ENCODE measurements around the gene RET.
"Not testable (repeated sequence)": the region's sequence is repeated elsewhere in the genome, so short reads cannot be mapped to it uniquely, and the experiment has no call there.

RET gene

DNA sequence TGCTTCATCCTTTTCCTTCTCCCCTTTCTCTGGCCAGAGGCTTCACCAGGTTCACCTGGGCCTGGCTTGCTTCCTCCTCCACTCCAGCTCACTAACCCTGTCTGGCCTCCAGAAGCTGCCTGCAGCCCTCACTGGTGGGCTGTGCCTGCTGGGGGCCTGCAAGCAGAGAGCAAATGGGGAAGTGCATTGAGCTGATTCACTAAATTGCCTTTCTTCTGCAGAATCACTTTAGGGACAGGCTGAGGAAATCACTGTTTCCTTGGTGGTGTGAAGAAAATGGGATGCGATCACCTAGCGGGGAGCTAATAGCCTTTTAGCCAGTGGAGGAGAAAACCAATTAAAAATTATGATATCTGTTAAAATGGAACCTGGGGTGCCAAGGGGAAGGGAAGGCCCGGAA lies 3.0 kb downstream of the RET start:
- no peak for DNase-seq

- DNase-seq, result no peak
Observed at GRCh38 chr10:43082087-43082486, 5.2 kb downstream of the RET start.

DNA sequence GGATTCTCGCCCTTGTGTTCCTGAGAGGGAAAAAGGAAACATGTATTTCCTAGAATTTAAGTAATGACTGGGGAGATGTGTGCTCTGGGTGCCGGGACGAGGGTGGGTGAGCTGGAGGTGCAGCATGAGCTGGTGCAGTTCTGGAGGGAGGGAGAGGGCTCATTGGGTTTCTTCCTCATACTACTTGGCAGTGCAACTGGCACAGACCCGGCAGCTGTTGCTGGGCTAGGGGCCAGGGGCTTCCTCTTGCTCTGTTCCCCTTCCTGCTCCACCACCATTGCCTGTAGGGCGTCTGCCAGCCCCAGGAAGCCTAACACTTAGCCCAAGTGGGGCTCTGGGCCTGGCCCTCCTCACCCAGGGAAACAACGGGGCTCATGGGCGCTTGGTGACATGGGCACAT lies 5.9 kb downstream of the RET start:
- DNase-seq, result no peak

DNA sequence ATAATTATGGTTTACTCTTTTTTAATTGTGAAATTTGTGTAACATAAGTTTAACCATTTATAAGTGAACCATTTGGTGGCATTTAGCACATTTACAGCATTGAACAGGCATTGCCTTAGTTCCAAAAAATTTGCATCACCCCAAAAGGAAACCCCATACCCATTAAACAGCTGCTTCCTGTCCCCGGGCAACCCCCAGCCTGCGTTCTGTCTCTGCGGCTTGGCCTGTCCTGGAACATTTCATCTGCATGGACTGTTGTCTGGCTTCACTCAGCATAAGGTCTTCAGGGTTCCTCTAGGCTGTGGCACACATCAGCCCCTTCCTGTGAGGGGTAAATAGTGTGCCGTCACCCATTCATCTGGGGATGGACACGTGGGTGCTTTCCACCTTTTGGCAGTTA lies 6.9 kb downstream of the RET start:
- no peak for DNase-seq

GRCh38 chr10:43084812-43085211 lies 7.9 kb downstream of the RET start:
- DNase-seq, result no peak

DNA sequence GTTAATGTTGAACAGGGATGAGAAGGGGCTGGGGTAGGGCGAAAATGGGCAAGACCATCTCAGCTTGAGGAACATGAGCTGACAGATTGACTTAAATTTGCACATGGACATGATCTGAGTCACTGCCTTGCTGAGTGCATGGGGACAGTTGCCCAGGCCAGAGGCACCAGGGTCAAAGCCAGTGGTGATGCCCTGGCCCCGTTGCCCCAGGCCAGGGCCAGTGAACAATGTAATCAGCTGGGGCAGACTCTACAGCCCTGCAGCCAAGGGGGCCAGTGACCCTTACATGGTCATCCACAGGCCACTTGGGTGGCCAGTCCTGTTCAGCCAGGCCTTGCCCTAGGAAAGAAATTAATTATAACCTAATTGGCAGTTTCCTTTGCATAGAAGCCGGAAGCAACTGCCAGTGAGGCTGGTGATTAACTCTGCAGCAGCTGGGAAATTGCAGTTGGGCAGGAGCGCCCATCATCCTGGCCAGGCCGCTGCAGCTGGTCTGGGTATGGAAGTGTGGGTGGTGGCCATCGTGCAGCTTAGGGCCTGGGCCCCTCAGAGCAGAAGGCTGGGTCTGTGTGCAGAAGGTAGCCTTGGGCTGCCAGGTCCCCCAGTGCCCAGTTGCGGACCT lies 9.6 kb downstream of the RET start:
- no peak for DNase-seq

GRCh38 chr10:43089519-43089918 lies 12.7 kb downstream of the RET start:
- DNase-seq, result no peak

DNA sequence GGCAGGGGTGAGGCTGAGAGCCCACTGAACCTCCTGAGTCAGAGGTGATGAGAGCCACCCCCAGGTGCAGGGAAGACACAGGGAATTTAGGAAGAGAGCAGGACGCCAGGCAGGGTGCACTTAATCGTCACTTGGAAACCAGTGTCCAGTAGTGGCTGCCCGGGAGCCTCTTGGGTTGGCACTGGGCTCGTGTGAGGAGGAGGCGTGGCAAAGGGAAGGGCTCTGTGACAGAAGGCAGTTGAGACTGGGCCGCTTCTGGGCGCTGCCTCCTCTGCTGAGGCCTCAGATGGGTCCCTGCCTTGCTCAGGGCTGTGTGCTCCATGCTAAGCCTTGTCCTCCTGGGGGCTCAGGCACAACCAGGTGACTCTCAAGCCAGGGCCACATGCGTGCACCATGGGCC lies 13.3 kb downstream of the RET start:
- no peak for DNase-seq

- DNase-seq, result no peak
Observed at GRCh38 chr10:43090664-43091063, 13.8 kb downstream of the RET start.

DNA sequence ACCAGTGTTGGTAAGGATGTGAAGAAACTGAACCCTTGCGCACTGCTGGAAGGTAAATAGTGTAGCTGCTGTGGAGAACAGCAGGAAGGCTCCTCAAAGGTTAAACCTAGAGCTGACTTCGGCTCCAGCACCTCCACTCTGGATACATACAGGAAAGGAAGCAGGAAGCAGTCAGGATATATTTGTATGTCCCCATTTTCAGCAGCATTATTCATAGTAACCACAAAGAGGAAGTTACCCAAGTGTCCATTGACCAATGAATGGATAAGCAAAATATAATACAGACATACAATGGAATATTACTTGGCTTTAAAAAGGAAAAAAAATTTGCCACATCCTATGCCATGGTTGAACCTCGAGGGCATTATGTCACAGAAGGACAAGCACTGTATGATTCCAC lies 15.0 kb downstream of the RET start:
- no peak for DNase-seq

GRCh38 chr10:43093423-43094076 lies 16.7 kb downstream of the RET start:
- DNase-seq, result no peak

DNA sequence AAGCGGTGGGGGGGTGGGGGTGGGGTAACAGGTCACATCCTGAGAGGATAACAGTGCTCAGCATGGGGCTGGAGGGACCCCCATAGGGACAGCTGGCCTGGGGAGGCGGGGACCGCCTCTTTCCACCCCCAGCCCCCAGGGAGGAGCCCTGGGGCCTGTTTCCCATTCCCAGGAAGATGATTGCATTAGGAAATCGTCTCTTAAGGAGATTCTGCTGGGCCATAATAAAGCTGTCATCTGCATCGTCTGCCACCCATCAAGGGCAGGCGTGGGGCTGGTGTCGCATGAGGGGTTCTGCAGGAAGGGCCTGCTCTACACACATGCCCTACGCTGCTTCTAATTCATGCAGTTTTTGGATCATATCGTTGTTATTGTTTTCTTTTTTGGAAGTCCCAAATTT lies 17.2 kb downstream of the RET start:
- no peak for DNase-seq

GRCh38 chr10:43099339-43099738 lies 22.5 kb downstream of the RET start:
- not testable (repeated sequence) for DNase-seq

- DNase-seq, result no peak
Observed at GRCh38 chr10:43099928-43100327, 23.1 kb downstream of the RET start.

- DNase-seq, result no peak
Observed at GRCh38 chr10:43100366-43100765, 23.5 kb downstream of the RET start.

GRCh38 chr10:43102063-43102828 lies 25.4 kb downstream of the RET start:
- DNase-seq, result no peak

DNA sequence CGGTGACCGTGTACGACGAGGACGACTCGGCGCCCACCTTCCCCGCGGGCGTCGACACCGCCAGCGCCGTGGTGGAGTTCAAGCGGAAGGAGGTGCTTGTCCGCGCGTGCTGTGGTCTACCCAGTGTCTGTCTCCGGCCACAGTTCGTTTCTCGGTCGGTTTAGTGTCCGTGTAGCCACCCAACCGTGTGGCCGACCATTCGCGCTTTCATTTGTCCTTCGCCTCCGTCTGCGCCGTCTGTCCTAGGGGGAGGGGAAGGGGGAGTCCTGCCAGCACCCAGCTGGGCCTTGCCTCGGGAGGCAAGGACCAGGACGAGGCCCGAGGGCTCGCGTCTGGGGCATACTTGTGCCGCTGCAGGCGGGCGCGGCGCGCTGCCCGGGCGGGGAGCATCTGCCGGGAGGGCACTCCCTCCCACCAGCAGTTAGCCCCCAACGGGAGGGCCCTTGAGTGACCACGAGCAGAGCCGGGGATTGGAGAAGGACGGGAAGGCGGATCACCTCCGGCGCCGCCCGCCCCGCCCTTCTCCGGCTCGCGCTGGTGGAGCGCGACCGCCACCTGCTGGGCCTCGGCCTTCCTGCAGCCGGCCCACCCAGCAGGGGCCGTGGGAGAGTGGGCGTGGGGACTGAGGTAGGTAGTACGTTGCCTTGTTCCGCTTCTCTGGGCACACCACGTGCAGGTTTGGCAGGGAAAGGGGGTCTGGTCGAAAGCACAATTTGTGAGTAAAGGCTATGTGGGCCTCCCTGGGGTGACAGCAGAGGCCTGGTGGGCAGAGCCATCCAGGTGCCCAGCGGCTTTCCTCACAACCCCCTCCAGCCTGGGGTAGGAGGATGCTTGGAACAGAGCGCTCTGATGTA lies 28.5 kb downstream of the RET start:
- DNase-seq, result peak; percentile 27

GRCh38 chr10:43105956-43106229 lies 29.0 kb downstream of the RET start:
- DNase-seq, result no peak

DNA sequence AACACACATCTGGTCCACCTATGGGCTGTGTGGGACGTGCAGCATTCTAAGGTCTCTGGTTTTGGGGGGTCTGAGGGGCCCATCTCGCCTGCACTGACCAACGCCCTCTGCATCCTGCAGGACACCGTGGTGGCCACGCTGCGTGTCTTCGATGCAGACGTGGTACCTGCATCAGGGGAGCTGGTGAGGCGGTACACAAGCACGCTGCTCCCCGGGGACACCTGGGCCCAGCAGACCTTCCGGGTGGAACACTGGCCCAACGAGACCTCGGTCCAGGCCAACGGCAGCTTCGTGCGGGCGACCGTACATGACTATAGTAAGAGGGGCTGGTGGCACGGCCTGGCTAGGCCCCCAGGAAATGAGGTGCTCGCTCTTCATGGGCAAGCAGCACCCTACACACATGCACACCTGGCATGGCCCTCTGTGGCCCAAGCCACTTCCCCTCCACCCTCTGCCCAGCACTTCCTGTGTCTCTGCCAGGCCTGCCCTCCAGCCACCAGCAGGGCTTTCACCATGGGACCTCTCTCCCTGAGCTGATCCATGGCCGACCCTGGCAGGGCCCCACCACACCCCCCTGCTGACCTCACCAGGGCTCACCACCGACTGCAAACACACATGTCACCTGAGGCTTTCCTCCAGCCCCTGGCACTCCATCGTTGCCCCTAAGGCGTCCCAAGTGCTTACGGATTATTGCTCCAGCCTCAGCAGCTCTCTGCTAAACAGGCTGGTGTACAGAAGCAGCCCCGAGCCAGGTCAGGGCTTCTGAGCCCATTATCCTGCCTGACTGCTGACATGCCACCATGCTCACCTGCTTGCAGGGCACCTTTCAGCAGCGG lies 29.6 kb downstream of the RET start:
- DNase-seq, result no peak

DNA sequence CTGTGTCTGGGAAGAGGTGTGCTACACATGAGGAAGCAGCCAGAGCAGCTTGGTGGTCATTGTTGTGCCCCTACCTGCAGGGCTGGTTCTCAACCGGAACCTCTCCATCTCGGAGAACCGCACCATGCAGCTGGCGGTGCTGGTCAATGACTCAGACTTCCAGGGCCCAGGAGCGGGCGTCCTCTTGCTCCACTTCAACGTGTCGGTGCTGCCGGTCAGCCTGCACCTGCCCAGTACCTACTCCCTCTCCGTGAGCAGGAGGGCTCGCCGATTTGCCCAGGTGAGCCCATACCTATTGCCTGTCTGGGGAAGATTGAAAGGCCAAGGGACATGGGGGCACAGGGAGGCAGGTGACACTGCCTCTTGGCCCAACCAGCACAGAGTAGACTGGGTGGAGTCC lies 32.1 kb downstream of the RET start:
- no peak for DNase-seq

GRCh38 chr10:43109671-43110249 lies 32.9 kb downstream of the RET start:
- DNase-seq, result no peak

GRCh38 chr10:43110338-43111071 lies 33.6 kb downstream of the RET start:
- no peak for DNase-seq
